Stimulated activated CD8-positive, alpha-beta memory T cell treated with anti-CD3 and anti-CD28 coated beads, Interleukin-2, amount 100 ng/mL, for 48 hours (primary cell): ENCODE data around the gene COL13A1.

Experiments used
- DNase-seq, 2 donors: peaks; one replicate each; pipeline ENCODE4 v3.0.0-alpha.2; 2020; ENCODE audit warnings: low read depth in 2 of 2

Gene COL13A1

DNA sequence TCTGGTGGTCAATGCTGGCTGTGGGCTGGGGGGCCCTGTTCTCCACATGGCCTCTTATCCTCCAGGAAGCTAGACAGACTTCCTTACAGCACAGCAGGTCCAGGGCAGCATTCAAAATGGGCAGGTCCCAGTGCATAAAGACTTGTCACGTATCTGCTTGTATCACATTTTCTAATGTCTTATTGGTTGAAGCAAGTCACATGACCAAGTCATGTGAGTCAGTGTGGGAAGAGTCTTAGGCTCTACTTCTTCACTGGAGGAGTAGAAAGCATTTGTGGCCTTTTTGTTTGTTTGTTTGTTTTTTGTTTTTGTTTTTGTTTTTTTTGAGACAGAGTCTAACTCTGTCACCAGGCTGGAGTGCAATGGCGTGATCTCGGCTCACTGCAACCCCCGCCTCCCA, 104.7 kb downstream of the COL13A1 start:
- DNase-seq: no peak

DNA sequence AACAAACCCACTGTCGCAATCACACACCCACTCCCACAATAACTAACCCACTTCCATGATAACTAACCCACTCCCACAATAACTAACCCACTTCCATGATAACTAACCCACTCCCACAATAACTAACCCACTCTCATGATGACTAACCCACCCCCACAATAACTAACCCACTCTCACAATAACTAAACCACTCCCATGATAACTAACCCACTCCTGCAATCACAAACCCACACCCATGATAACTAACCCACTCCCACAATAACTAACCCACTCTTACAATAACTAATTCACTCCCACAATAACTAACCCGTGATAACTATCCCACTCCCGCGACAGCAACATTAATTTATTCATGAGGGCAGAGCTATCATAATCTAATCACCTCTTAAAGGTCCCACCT, 105.8 kb downstream of the COL13A1 start:
- DNase-seq: no peak

GRCh38 chr10:69908124-69908523, 106.4 kb downstream of the COL13A1 start:
- DNase-seq: no peak

DNA sequence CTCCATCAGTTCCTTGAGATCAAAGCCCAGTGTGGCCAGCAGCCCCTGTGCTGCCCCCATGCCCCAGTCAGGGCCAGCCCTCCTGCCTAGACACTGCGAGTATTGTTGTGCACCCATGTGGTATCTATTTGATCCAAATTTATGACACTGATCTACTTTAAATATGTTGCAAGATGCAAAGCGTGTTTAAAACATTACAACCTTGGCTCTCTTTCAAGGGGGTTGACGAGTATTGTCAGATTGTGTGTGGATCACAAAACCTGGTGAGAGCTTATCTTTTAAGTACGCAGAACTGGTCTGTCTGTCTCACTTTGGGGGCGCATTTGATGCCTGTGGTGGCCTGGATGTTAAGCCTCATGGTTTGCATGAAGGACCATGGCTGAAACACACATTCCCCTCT, 108.9 kb downstream of the COL13A1 start:
- DNase-seq: no peak

- DNase-seq: no peak
These were observed 110.2 kb downstream of the COL13A1 start for GRCh38 chr10:69911613-69912528.

GRCh38 chr10:69912589-69912988, 110.9 kb downstream of the COL13A1 start:
- no peak for DNase-seq

DNA sequence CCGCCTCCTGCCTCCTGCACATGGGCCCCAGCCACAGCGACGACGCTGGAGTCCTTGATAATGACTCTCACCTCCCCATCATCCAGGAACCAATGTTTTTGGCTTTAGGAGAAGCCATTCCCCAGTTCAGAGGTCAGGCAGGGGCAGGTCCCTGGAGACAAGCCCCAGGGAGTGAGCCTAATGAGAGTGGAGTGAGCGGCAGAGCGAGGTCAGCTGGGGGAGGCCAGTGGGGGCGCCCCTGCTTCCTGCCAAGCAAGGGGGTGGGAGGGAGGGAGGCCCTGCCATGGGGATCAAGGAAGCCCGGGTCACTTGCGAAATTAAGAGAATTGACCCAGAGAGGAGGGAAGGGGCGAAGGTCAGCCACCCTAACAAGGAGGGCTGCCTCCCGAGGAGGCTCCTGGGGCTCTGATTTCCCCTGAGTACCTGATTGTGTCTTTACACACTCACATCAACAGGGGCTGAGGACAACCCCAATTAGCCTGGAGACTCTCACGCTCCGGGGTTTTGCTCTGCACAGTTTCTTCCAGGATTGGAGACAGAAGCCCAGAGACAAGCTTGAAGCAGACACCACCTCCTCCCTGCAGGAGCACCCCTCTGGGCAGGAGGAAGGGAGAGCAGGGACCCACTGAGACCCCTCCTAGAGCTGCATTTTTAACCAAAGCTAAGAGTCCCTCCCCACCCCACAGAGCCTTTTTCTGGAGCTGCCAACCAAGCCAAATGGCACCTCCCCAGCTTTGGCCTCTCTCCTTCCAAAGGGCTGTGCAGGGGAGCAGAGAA, 112.1 kb downstream of the COL13A1 start:
- DNase-seq: no peak

DNA sequence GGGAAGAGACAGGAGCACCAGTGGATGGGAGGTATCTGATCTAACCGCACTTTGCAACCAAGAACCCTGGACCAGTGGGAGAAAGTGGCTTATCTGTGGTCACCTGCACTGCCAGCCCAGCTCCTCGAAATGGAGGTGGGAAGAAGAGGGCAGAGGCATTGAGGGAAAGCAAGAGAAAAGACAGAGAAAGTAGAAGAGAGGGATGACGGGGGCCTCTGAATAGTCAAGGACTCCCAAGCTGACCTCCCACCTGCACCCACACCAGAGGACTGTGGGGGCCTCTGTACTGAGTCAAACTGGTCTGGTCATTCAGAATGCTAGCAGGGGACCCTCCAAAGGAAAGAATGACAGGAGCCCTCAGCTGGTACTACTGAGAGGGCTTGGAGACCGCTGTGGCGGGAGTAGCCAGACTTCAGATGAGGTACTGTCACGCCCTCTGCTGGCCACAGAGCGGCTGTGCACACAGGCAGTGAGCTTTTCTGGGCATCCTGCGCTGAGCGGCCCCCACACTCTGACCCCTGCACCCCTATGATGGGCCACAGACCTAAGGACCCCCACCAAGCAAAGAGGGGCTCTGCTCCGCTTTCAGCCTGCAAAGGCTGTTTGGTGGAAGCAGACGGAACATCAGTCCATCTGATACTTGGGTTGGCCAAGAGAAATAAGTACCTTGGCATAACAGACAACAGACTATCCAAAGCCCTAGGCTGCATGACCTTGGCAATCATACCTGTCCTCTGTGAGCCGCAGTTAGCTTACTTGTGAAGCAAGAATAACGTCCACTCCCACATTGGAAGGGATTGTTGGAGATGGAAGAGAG, 112.9 kb downstream of the COL13A1 start:
- DNase-seq: peak; percentile 42 to 48

DNA sequence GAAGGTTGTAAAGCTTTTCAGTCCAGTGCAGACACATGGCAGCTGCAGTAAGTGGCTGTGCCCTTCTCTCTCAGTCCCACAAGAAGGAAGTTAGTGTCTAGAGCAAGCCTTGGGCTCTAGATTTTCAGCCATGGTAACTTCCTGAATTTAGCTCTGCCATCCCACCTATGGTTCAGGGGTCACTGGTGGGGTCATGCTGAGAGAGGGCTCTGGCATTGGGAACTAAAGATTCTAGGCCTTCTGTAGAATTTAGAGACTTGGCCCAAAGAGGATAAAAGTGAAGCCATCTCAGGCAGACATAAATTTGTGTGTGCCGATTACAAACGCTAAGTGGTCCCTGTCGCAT, 113.5 kb downstream of the COL13A1 start:
- no peak for DNase-seq

DNA sequence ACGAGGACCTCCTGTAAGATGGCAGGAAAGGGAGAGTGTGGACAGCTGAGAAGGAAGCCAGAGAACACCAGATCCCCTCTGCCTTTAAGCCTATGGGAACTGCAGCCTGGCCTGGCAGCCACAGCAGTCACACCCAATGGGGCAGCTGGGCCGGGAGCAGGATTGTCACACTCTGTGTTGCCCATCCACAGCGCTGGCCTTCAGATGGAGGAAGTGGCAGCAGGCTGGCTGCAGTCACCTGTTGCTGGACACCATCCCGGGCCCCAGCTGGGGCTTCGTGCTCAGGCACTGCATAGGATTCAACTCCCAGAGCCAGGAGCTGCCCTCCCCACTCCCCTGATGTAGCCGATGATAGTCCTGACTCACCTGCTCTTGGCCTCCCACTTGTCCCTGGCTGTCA, 114.4 kb downstream of the COL13A1 start:
- no peak for DNase-seq

GRCh38 chr10:69918036-69918435, 116.3 kb downstream of the COL13A1 start:
- DNase-seq: no peak

DNA sequence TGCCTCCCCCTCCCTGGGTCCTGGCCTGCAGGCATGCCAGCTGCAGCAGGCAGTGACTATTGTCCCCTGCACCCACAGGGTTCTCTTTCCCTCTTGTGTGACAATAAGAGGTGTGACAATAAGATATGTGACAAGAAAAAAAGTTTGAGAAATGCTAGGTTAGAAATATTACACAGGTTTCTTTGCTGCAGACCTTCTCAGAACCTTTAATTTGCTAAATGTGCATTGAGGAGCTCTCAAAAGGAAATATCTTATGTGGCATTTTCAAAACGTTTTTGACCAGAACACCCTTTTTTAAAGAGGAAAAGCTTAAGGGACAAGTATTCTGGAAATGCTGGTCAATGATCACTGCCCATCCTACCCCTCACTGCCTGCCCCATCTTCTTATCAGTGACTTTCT, 117.5 kb downstream of the COL13A1 start:
- no peak for DNase-seq

- DNase-seq: no peak
These were observed 123.4 kb downstream of the COL13A1 start for GRCh38 chr10:69925111-69925510.

DNA sequence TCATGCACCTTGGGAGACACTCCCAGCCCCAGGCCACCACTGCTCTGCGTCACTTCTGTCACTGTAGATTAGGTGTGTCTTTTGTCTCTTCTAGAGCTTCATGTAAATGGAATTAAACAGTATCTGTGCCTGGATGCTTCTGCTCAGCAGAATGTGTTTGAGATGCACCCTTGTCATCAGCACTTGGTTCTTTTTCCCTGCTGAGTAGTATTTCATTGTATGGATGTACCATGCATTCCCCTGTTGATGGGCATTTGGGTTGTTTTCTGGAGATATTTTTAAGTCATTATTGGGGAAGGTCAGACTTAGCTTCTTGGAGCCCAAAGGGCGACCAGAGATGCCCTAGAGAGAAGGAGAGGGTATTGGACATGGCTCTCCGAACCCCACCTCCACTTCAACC, 126.6 kb downstream of the COL13A1 start:
- DNase-seq: no peak

DNA sequence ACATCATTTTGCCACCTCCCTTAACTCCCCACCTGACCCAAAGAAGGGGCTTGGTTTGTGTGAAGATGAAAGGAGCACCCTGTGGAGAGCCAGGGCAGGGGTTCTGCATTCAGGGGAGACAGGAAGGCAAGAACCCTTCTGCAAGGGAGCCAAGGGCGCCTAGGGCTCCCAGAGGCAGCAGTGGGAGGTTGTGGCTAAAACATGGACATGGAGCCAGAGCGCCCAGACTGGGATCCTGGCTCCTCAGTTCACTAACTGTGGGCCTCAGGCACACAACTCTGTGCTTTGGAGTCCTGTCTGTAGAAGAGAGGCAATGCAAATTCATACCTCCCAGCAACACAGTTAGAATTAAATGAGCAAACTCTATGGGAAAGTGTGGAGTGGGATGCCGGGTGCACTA, 127.9 kb downstream of the COL13A1 start:
- DNase-seq: no peak

GRCh38 chr10:69934768-69935167, 133.1 kb downstream of the COL13A1 start:
- no peak for DNase-seq

DNA sequence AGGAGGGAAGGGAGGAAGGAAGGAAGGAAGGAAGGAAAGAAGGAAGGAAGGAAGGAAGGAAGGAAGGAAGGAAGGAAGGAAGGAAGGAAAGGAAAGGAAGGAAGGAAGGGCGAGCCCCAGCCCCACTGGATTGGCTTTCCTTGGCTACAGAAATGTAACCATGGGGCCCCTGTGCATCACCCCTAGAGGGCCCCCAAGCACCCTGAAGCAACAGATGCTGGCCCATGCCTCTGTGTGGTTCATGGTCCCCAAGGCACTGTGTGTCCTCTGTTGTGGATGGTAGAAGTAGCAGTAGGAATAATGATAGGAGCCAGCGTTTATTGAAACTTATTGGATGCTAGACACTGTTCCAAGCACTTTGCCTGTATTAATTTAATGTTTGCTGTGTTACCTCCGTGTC, 134.4 kb downstream of the COL13A1 start:
- no peak for DNase-seq

GRCh38 chr10:69938541-69938991, 136.9 kb downstream of the COL13A1 start:
- DNase-seq: no peak

DNA sequence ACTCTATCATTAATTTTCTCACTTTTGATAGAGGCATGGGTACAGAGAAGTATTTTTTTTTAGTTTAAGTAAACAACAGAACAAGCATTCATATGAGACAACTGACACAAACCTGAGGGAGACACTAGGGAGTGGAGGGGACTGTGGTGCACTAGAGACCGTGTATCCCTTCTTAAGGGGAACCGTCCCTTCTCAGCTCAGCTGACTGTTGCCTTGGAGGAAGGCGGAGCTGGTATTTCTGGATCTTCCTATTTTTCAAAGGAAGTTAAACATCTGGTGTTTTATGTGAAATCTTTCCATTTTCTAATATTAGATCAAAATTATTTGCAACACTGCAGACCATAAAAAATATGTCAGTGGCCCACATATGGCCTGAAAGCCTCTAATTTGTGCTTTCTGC, 137.4 kb downstream of the COL13A1 start:
- no peak for DNase-seq

- no peak for DNase-seq
These were observed 137.8 kb downstream of the COL13A1 start for GRCh38 chr10:69939481-69939880.

GRCh38 chr10:69941730-69942129, 140.0 kb downstream of the COL13A1 start:
- no peak for DNase-seq

DNA sequence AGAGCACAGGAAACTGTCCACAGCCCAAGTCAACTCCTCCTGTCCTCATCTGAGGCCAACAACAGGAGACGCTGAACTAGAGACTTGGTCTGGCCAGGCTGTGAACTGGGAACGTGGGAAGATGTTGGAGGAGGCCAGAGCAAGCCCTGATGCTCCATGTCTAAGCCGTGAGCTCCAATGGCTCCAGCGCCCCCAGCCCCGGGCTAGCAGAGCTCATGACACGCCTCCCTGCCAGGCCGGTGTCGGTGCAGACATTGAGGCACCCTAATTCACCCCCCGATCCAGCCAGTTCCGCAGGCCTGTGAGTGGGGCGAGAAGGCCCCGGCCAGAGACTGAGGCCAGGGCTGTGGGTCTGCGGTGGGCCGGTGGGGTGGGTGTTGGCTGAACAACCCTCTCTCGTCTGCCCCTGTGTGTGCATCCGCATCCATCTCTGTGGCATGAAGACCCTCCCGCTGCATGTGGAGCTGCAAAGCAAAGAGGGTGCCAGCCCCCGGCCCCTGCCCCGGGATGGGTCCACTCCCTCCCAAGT, 141.7 kb downstream of the COL13A1 start:
- no peak for DNase-seq
